K562 (cell line): ENCODE data around the gene MLST8. TPM values are rescaled to one million over a fixed set of nuclear protein-coding genes. Genes with fewer than 3 reads are reported as not detected.

Experiments used
- ARHGAP35 ChIP-seq: fragments of 450-650 bp; IDR thresholded peaks from 2 replicates; pipeline ENCODE4 v1.6.1; 2018; ENCODE audit not compliant: partially characterized antibody
- ARID1B ChIP-seq: fragments of 450-650 bp; IDR thresholded peaks from 2 replicates; pipeline ENCODE4 v1.6.1; 2016; ENCODE audit warnings: antibody characterized with exemption, mild to moderate bottlenecking, inconsistent platforms
- BRCA1 ChIP-seq, 2 experiments: fragments of 450-650 bp in 1 of 2; sonication (generic) in 1 of 2; formaldehyde crosslinking in 1 of 2; IDR thresholded peaks; 2 replicates each; pipeline versions ENCODE4 v1.5.0 to v1.6.1; 2017 to 2020; ENCODE audit warnings: mild to moderate bottlenecking in 1 of 2, missing genetic modification reagents in 1 of 2
- CREM ChIP-seq: IDR thresholded peaks from 2 replicates; pipeline ENCODE4 v1.6.1; 2014; ENCODE audit warnings: antibody characterized with exemption, low read depth
- ELF4 ChIP-seq: fragments of 450-650 bp; formaldehyde crosslinking; IDR thresholded peaks from 2 replicates; pipeline ENCODE4 v1.4.0; 2022; ENCODE audit warnings: missing genetic modification characterization
- ETV6 ChIP-seq, 3 experiments: fragments of 150-350 bp in 1 of 3; sonication (generic) in 1 of 3; formaldehyde crosslinking in 1 of 3; IDR thresholded peaks; 2 replicates each; pipeline versions ENCODE4 v1.6.1 to v1.8.0; 2014 to 2022; ENCODE audit warnings: borderline replicate concordance in 2 of 3, low read depth in 2 of 3, antibody characterized with exemption in 1 of 3, low read length in 1 of 3, mild to moderate bottlenecking in 1 of 3, missing genetic modification reagents in 1 of 3
- MAFK ChIP-seq: IDR thresholded peaks from 2 replicates; pipeline ENCODE4 v1.6.1; 2011; ENCODE audit warnings: low read length, improper control_type of control experiment
- NCOA2 ChIP-seq, 2 experiments: fragments of 450-650 bp; IDR thresholded peaks; 2 replicates each; pipeline ENCODE4 v1.6.1; 2018; ENCODE audit warnings: mild to moderate bottlenecking in 2 of 2, moderate library complexity in 1 of 2; ENCODE audit not compliant: partially characterized antibody in 2 of 2
- NR2F6 ChIP-seq: fragments of 450-650 bp; formaldehyde crosslinking; IDR thresholded peaks from 2 replicates; pipeline ENCODE4 v1.4.0; 2020; ENCODE audit warnings: mild to moderate bottlenecking
- RBM17 ChIP-seq: fragments of 200-400 bp; formaldehyde crosslinking; IDR thresholded peaks from 2 replicates; pipeline ENCODE4 v1.6.1; 2017; ENCODE audit warnings: low read depth, mild to moderate bottlenecking, low read length, borderline replicate concordance
- SMARCA4 ChIP-seq: fragments of 450-650 bp; IDR thresholded peaks from 2 replicates; pipeline ENCODE4 v1.6.1; 2016
- SRSF7 ChIP-seq: fragments of 200-400 bp; formaldehyde crosslinking; optimal IDR thresholded peaks from 2 replicates; pipeline ENCODE3; 2017; ENCODE audit warnings: mild to moderate bottlenecking, low read depth, low read length
- YY1 ChIP-seq, 3 experiments: IDR thresholded peaks; 2 replicates each; pipeline ENCODE4 v1.6.1; 2011; ENCODE audit warnings: low read length in 2 of 3, mild to moderate bottlenecking in 2 of 3, moderate library complexity in 2 of 3, borderline replicate concordance in 1 of 3, control low read depth in 1 of 3, low read depth in 1 of 3; ENCODE audit not compliant: insufficient read depth in 3 of 3, insufficient replicate concordance in 2 of 3, control insufficient read depth in 1 of 3, insufficient read length in 1 of 3; ENCODE audit errors: extremely low read depth in 1 of 3
- ZNF263 ChIP-seq: sonication (generic); formaldehyde crosslinking; IDR thresholded peaks from 2 replicates; pipeline ENCODE4 v1.8.0; 2022; ENCODE audit warnings: mild to moderate bottlenecking, missing genetic modification reagents, borderline replicate concordance
- ZNF79 ChIP-seq: fragments of 250-450 bp; sonication (Bioruptor Pico); IDR thresholded peaks from 2 replicates; pipeline ENCODE4 v1.4.0; 2020; ENCODE audit warnings: low read depth, mild to moderate bottlenecking, moderate library complexity
- polyA plus RNA-seq, 8 experiments: library from polyadenylated mRNA; depleted of rRNA in 4 of 8; stranded (reverse) in 5 of 8; unstranded in 3 of 8; fragments of >200 nt; fragmentation: Nextera tagmentation in 2 of 8; fragmentation: Illumina TruSeq in 1 of 8; extraction: Ambion mirVana in 2 of 8; extraction: Trizol in 1 of 8; gene quantifications; 2 replicates each; pipeline versions ENCODE4 v1.2.1 to v1.2.3, GENCODE V29; 2011 to 2014; ENCODE audit warnings: inconsistent platforms in 1 of 8, missing spikeins in 1 of 8
- total RNA-seq, 7 experiments: library from RNA; depleted of rRNA in 6 of 7; stranded (reverse); fragments of >200 nt in 6 of 7; fragmentation: Illumina TruSeq in 2 of 7; extraction: Trizol in 2 of 7; gene quantifications; 2 replicates each; pipeline versions ENCODE4 v1.2.1 to v1.2.3, GENCODE V29; 2011 to 2021; ENCODE audit warnings: low replicate concordance in 1 of 7
- TF ChIP-seq, protein P1 (sequence below): sonication (generic); formaldehyde crosslinking; IDR thresholded peaks from 2 replicates; pipeline ENCODE4 v1.8.0; 2022; ENCODE audit warnings: mild to moderate bottlenecking, missing genetic modification reagents
- TF ChIP-seq, protein P2 (sequence below): fragments of 450-650 bp; IDR thresholded peaks from 2 replicates; pipeline ENCODE4 v1.6.1; 2018; ENCODE audit not compliant: partially characterized antibody
- TF ChIP-seq, protein P3 (sequence below): fragments of 250-450 bp; sonication (Bioruptor Pico); IDR thresholded peaks from 2 replicates; pipeline ENCODE4 v1.5.0; 2021

Gene MLST8
- total and polyA plus RNA-seq, 9 of the 15 experiments (the other 6 are each of a cell fraction or from before 2014, with no cell fraction given), result 1.5 to 116 (median 43.3) TPM

DNA sequence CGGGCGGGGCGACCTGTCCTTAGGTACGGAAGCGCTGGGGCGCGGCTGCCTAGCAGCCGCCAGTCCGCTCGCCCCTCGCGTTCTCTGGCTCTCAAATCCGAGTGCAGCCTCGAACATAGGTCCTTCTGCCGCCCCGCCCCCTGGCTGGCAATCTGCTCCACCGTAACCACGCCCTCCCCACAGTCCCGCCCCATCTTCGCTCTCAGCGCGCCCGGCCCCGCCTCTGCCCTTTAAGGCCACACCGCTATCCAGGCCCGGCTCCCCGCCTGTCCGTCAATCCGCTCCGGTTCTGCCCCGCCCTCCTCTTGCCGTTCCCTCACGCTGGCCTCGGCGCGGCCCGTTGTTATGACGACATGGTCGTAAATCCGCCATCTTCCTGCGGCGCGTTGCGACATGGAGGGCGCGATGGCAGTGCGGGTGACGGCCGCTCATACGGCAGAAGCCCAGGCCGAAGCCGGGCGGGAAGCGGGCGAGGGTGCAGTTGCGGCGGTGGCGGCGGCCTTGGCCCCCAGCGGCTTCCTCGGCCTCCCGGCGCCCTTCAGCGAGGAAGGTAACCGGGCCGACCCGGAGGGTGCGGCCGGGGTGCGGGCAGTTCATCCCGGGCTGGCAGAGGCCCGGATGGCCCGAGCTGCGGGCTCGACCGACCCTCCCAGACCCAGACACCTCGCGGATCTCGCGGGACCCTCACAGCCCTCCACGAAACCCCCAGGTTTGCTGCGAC lies 18.1 kb downstream of the MLST8 start, which contains the start of gene E4F1 (continued):
- TF ChIP-seq, protein P1, sequence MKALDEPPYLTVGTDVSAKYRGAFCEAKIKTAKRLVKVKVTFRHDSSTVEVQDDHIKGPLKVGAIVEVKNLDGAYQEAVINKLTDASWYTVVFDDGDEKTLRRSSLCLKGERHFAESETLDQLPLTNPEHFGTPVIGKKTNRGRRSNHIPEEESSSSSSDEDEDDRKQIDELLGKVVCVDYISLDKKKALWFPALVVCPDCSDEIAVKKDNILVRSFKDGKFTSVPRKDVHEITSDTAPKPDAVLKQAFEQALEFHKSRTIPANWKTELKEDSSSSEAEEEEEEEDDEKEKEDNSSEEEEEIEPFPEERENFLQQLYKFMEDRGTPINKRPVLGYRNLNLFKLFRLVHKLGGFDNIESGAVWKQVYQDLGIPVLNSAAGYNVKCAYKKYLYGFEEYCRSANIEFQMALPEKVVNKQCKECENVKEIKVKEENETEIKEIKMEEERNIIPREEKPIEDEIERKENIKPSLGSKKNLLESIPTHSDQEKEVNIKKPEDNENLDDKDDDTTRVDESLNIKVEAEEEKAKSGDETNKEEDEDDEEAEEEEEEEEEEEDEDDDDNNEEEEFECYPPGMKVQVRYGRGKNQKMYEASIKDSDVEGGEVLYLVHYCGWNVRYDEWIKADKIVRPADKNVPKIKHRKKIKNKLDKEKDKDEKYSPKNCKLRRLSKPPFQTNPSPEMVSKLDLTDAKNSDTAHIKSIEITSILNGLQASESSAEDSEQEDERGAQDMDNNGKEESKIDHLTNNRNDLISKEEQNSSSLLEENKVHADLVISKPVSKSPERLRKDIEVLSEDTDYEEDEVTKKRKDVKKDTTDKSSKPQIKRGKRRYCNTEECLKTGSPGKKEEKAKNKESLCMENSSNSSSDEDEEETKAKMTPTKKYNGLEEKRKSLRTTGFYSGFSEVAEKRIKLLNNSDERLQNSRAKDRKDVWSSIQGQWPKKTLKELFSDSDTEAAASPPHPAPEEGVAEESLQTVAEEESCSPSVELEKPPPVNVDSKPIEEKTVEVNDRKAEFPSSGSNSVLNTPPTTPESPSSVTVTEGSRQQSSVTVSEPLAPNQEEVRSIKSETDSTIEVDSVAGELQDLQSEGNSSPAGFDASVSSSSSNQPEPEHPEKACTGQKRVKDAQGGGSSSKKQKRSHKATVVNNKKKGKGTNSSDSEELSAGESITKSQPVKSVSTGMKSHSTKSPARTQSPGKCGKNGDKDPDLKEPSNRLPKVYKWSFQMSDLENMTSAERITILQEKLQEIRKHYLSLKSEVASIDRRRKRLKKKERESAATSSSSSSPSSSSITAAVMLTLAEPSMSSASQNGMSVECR (CRISPR knock-in tag), result peak; percentile 77
- TF ChIP-seq BRCA1 (IDR thresholded peaks at IDR 0.05) (no peak), BRCA1 (CRISPR knock-in tag; IDR thresholded peaks at IDR 0.05) (no peak), ARHGAP35 (no peak), MAFK (peak; percentile 20; the same call in 1 of the 2 replicates), SRSF7 (no peak), NCOA2 (IDR thresholded peaks at IDR 0.05; ENCODE audit: partially characterized antibody in 2 of 2) (no peak), ZNF79 (CRISPR knock-in tag) (no peak), ZNF263 (CRISPR knock-in tag) (no peak), SMARCA4 (no peak), ELF4 (CRISPR knock-in tag) (no peak), CREM (peak; percentile 99), RBM17 (no peak), ARID1B (no peak), ETV6 (IDR thresholded peaks at IDR 0.05; ENCODE audit: borderline replicate concordance in 1 of 2, low read depth in 2 of 2, low read length in 1 of 2) (no peak), ETV6 (CRISPR knock-in tag; IDR thresholded peaks at IDR 0.05; ENCODE audit: borderline replicate concordance) (no peak), NR2F6 (no peak), YY1 (IDR thresholded peaks at IDR 0.05; ENCODE audit: borderline replicate concordance in 1 of 3, control insufficient read depth in 1 of 3, extremely low read depth in 1 of 3, insufficient read depth in 3 of 3, insufficient read length in 1 of 3, insufficient replicate concordance in 2 of 3, low read depth in 1 of 3, low read length in 2 of 3) (peak; percentile 46 to 93 (median 87))
- TF ChIP-seq, protein P2, sequence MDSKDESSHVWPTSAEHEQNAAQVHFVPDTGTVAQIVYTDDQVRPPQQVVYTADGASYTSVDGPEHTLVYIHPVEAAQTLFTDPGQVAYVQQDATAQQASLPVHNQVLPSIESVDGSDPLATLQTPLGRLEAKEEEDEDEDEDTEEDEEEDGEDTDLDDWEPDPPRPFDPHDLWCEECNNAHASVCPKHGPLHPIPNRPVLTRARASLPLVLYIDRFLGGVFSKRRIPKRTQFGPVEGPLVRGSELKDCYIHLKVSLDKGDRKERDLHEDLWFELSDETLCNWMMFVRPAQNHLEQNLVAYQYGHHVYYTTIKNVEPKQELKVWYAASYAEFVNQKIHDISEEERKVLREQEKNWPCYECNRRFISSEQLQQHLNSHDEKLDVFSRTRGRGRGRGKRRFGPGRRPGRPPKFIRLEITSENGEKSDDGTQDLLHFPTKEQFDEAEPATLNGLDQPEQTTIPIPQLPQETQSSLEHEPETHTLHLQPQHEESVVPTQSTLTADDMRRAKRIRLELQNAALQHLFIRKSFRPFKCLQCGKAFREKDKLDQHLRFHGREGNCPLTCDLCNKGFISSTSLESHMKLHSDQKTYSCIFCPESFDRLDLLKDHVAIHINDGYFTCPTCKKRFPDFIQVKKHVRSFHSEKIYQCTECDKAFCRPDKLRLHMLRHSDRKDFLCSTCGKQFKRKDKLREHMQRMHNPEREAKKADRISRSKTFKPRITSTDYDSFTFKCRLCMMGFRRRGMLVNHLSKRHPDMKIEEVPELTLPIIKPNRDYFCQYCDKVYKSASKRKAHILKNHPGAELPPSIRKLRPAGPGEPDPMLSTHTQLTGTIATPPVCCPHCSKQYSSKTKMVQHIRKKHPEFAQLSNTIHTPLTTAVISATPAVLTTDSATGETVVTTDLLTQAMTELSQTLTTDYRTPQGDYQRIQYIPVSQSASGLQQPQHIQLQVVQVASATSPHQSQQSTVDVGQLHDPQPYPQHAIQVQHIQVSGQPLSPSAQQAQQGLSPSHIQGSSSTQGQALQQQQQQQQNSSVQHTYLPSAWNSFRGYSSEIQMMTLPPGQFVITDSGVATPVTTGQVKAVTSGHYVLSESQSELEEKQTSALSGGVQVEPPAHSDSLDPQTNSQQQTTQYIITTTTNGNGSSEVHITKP, result peak; percentile 0
- TF ChIP-seq, protein P3, sequence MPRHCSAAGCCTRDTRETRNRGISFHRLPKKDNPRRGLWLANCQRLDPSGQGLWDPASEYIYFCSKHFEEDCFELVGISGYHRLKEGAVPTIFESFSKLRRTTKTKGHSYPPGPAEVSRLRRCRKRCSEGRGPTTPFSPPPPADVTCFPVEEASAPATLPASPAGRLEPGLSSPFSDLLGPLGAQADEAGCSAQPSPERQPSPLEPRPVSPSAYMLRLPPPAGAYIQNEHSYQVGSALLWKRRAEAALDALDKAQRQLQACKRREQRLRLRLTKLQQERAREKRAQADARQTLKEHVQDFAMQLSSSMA (CRISPR knock-in tag), result no peak; the same call in 1 of the 2 replicates
